ENCODE measurements around the gene TULP1. TPM values are rescaled to one million over a fixed set of nuclear protein-coding genes. Genes with fewer than 3 reads are reported as not detected.
A peak's percentile ranks its signal among the peaks of the same experiment; 100 is the strongest.

The TULP1 gene
- total and polyA plus RNA-seq, 2 of the 13 experiments (the other 11 are each of a cell fraction or from before 2014, with no cell fraction given): not detected

DNA sequence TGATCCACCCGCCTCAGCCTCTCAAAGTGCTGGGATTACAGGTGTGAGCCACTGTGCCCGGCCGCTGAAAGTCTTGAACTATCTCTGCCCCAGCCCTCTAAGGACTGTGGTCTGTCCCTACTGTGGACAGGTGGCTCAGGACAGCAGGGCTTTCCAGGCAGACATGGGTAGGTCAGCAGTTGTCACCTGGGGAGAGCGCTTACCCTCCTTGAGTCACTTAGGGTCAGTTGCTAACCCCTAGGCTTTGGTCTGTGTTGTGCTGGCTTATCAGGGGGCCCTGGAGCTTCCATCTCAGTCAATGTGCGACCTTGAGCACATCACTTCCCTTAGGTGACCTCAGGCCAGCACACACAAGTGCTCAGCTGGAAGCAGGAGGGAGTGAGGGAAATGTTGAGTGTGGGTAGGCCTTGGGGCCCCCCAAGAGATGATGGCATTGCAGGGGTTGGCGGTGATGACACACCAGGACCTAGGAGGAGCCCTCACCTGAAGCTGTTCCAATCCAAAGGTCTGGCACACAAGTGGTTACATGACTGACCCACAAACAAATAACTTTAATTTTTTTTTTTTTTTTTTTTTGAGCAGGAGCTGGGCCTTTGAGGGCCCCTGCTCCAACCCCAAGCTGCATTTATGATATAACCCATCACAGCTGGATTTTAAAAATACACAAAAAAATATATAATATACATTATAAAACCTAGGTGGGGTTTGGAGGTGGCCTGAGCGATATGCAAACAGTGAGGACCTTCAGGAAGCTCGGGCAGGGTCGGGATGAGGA is 39.4 kb downstream of the TULP1 start (continued):
- 0 out of 2 replicates have a peak, but pooled peaks have one; percentile 35 for TF ChIP-seq ZNF891 (CRISPR knock-in tag; IDR thresholded peaks at IDR 0.05)
- TF ChIP-seq NFKB2 (CRISPR knock-in tag; IDR thresholded peaks at IDR 0.05; ENCODE audit: borderline replicate concordance): no peak
- TF ChIP-seq TBL1XR1 (IDR thresholded peaks at IDR 0.05; ENCODE audit: borderline replicate concordance, low read length, partially characterized antibody): no peak
- TF ChIP-seq ZNF775 (CRISPR knock-in tag; IDR thresholded peaks at IDR 0.05; ENCODE audit: borderline replicate concordance): no peak
- TF ChIP-seq, protein P1, sequence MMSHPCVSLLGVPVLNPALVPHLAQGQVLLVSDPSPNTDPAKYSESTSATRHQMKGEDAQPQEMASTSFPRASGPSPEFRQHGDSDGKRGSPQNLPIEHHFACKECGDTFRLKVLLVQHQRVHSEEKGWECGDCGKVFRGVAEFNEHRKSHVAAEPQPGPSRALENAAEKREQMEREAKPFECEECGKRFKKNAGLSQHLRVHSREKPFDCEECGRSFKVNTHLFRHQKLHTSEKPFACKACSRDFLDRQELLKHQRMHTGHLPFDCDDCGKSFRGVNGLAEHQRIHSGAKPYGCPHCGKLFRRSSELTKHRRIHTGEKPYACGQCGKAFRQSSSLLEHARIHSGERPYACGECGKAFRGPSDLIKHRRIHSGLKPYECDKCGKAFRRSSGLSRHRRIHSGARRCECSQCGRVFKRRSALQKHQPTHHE (CRISPR knock-in tag; IDR thresholded peaks at IDR 0.05; ENCODE audit: borderline replicate concordance): 0 out of 2 replicates have a peak, but pooled peaks have one; percentile 10
- TF ChIP-seq MIER3 (CRISPR knock-in tag; IDR thresholded peaks at IDR 0.05; ENCODE audit: borderline replicate concordance): no peak
- no peak for TF ChIP-seq SP140L (CRISPR knock-in tag; IDR thresholded peaks at IDR 0.05; ENCODE audit: borderline replicate concordance)
- TF ChIP-seq, protein P2, sequence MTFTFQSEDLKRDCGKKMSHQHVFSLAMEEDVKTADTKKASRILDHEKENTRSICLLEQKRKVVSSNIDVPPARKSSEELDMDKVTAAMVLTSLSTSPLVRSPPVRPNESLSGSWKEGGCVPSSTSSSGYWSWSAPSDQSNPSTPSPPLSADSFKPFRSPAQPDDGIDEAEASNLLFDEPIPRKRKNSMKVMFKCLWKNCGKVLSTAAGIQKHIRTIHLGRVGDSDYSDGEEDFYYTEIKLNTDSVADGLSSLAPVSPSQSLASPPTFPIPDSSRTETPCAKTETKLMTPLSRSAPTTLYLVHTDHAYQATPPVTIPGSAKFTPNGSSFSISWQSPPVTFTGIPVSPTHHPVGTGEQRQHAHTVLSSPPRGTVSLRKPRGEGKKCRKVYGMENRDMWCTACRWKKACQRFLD (CRISPR knock-in tag; IDR thresholded peaks at IDR 0.05; ENCODE audit: borderline replicate concordance): no peak
- TF ChIP-seq TRIM22 (IDR thresholded peaks at IDR 0.05): no peak
- TF ChIP-seq, protein P3, sequence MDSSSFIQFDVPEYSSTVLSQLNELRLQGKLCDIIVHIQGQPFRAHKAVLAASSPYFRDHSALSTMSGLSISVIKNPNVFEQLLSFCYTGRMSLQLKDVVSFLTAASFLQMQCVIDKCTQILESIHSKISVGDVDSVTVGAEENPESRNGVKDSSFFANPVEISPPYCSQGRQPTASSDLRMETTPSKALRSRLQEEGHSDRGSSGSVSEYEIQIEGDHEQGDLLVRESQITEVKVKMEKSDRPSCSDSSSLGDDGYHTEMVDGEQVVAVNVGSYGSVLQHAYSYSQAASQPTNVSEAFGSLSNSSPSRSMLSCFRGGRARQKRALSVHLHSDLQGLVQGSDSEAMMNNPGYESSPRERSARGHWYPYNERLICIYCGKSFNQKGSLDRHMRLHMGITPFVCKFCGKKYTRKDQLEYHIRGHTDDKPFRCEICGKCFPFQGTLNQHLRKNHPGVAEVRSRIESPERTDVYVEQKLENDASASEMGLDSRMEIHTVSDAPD (CRISPR knock-in tag; IDR thresholded peaks at IDR 0.05): 0 out of 2 replicates have a peak, but pooled peaks have one; percentile 41
- 0 out of 2 replicates have a peak, but pooled peaks have one; percentile 18 for TF ChIP-seq KDM2A (CRISPR knock-in tag; IDR thresholded peaks at IDR 0.05; ENCODE audit: borderline replicate concordance, low read depth)
- TF ChIP-seq TBX2 (CRISPR knock-in tag; IDR thresholded peaks at IDR 0.05; ENCODE audit: borderline replicate concordance): peak; percentile 41; the same call in 1 of the 2 replicates
- TF ChIP-seq, protein P4, sequence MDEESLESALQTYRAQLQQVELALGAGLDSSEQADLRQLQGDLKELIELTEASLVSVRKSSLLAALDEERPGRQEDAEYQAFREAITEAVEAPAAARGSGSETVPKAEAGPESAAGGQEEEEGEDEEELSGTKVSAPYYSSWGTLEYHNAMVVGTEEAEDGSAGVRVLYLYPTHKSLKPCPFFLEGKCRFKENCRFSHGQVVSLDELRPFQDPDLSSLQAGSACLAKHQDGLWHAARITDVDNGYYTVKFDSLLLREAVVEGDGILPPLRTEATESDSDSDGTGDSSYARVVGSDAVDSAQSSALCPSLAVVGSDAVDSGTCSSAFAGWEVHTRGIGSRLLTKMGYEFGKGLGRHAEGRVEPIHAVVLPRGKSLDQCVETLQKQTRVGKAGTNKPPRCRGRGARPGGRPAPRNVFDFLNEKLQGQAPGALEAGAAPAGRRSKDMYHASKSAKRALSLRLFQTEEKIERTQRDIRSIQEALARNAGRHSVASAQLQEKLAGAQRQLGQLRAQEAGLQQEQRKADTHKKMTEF (CRISPR knock-in tag; IDR thresholded peaks at IDR 0.05): peak; percentile 8; the same call in 1 of the 2 replicates
- TF ChIP-seq AKNA (CRISPR knock-in tag; IDR thresholded peaks at IDR 0.05; ENCODE audit: borderline replicate concordance): no peak
- TF ChIP-seq, protein P5, sequence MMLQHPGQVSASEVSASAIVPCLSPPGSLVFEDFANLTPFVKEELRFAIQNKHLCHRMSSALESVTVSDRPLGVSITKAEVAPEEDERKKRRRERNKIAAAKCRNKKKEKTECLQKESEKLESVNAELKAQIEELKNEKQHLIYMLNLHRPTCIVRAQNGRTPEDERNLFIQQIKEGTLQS (CRISPR knock-in tag; IDR thresholded peaks at IDR 0.05): no peak
